Measurements from ENCODE around the gene PICK1.

- TF ChIP-seq CTCF (IDR thresholded peaks at IDR 0.05; ENCODE audit: insufficient read depth, low read depth, low read length) (no peak), EZH2 (IDR thresholded peaks at IDR 0.05; ENCODE audit: insufficient read depth, low read length) (no peak)
Observed at GRCh38 chr22:38086942-38087341, 29.7 kb downstream of the PICK1 start.

All from astrocyte (in vitro differentiated cells and primary cell).